GM21737 (cell line): ENCODE data around the gene TXNDC5.
A peak's percentile ranks its signal among the peaks of the same experiment; 100 is the strongest.
"Not testable (repeated sequence)": the region's sequence is repeated elsewhere in the genome, so short reads cannot be mapped to it uniquely, and the experiment has no call there.

Source experiments
- ATAC-seq: cut with Tn5 transposase; IDR thresholded peaks from one replicate; pipeline ENCODE4 v1.9.1; 2021; ENCODE audit warnings: mild to moderate bottlenecking, moderate library complexity; ENCODE audit not compliant: unreplicated experiment

TXNDC5 gene

GRCh38 chr6:7914991-7915789, 4.6 kb upstream of the TXNDC5 start:
- ATAC-seq, result no peak

- no peak for ATAC-seq
These were observed 3.7 kb upstream of the TXNDC5 start for GRCh38 chr6:7914311-7914710.

GRCh38 chr6:7912736-7913517, 2.3 kb upstream of the TXNDC5 start:
- no peak for ATAC-seq

DNA sequence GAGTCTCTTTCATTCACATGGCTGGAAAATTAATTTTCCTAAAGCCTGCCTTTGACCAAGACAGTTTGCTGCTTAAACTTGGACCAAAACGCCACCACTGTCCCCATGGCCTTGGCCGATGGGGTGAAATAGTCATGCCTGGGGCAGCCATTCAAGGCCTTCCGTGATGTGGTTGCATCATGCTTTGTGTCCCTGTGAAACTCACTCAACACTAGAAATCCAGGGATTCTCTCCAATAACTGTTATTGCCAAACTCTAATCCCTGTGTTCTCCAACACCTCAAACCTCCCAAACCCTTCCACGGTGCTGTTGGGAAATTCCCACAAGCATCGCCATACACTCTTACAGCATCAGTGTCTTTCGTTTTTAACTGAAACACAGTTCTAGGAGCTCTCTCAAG, 1.4 kb upstream of the TXNDC5 start:
- ATAC-seq, result no peak

DNA sequence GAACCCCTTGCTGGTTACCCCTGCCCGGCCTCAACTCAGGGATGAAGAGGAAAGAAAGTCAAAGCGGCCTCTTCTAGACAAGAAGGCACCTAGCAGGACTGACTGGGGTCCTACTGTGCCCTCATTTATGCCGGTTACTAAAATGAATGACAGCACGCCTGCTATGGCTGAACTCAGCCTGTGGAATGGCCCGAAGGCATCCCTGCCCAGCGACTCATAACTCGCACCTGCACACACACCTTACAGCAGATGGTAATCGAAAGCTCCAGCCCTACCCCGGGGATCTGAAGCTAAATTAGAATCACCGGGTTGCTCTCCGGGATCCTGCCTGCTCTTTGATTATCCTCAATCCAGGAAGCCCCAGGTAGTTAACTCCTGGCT, 747 bp upstream of the TXNDC5 start:
- ATAC-seq, result no peak

- ATAC-seq, result peak; percentile 17
These were observed 312 bp downstream of the TXNDC5 start for GRCh38 chr6:7910298-7910653.

GRCh38 chr6:7909323-7910276, 988 bp downstream of the TXNDC5 start:
- ATAC-seq, result peak; percentile 26

DNA sequence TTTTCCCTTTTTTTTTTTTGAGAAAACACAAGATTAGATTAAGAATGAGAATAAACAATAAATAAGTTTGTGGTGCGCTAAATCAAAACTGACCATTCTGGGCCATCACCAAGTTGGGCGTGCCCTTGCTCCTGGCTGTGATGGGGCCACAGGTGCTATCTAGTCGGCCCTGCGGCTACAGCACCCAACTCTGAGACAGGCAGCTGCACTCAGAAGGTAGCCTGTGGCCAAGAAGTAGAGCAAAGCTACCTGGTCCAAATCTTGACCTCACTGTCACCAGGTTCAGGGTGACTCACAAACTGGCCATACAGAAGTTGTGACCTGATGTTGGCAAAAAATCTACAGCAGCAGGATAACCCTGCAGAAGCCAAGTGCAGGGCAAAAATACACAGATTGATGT, 3.4 kb downstream of the TXNDC5 start:
- no peak for ATAC-seq

- no peak for ATAC-seq
These were observed 3.8 kb downstream of the TXNDC5 start for GRCh38 chr6:7906741-7907140.

DNA sequence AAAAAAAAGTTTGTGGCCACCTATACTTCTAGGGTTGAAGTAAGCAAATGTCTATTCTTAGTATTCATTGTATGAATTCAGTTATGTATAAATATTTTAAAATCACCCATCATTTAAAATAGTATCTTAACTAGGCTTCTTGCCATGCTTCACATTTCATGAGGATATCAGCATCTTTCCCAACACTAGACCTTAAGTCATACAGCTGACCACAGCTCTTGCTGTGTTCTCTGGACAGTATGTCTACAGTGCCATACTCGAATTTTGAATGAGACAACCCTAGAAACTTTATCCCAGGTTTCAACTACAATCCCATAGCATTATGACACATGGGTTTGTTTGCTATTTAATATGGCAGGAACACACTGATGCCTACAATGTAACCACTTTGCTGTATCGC, 5.2 kb downstream of the TXNDC5 start:
- no peak for ATAC-seq

- no peak for ATAC-seq
These were observed 5.8 kb downstream of the TXNDC5 start for GRCh38 chr6:7904654-7905319.

GRCh38 chr6:7903673-7904072, 6.9 kb downstream of the TXNDC5 start:
- no peak for ATAC-seq

DNA sequence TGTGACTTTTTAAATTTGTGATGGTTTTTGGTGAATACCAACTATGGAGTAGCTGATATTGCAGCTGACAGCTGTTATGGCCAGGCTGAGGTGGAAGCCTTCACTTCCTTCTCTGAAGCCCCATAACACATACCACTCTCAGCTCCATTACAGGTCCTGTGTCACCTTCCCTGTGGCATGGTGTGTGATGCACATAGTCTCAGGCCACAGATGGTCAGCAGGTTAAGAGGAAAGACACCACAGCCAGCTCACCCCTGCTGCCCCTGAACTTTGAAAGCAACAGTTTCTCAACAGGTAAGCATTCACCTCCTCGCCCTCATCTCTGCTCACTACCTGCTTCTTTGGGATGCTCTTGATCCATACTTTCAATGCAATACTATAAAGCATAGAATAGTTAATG, 7.7 kb downstream of the TXNDC5 start:
- ATAC-seq, result no peak

- ATAC-seq, result no peak
These were observed 8.4 kb downstream of the TXNDC5 start for GRCh38 chr6:7902221-7902620.

DNA sequence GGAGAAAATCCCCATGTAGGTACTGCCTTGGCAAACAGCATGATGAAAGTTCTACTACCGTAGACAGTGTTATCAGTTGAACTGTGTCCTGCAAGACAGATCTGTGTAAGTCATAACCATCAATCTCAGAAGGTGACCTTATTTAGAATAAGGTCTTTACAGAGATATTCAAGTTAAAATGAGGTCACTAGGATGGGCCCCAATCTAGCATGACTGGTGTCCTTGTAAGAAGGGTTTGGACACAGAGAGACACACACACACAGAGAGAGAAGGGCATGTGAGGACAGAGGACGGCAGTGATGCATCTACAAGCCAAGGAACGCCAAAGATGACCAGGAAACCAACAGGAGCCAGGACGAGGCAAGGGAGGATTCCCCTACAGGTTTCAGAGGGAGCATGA, 8.8 kb downstream of the TXNDC5 start:
- ATAC-seq, result no peak

GRCh38 chr6:7901056-7901455, 9.5 kb downstream of the TXNDC5 start:
- no peak for ATAC-seq

DNA sequence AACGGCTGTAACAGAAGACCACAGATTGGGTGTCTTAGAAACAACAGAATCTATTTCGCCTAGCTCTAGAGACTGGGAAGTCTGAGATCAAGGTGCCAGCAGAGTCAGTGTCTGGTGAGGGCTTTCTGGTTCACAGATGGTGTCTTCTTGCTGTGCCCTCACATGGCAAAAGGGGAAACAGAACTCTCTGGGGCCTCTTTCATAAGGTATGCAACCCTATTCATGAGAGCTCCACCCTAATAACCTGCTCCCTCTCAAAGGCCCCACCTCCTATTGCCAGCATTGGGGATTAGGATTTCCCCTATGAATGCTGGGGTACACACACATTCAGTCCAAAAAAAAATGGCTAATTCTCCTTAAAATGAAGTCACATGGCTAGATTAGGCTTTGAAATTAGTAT, 10.0 kb downstream of the TXNDC5 start:
- ATAC-seq, result no peak

DNA sequence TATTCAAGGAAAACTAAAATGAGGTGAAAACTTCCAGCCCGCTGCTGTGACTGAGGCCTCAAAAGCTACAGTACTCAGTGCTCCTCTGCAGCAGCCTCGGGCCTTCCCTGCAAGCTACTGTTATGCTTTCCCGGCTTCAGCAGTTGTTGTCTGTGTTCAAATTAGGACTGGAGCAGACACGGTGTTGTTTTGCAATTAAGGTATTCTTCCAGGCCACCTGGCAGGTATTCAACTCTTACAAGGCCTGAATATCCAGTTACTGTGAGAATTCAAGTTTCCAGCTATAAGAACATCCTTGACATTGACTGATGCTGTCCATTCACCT, 10.7 kb downstream of the TXNDC5 start:
- no peak for ATAC-seq

DNA sequence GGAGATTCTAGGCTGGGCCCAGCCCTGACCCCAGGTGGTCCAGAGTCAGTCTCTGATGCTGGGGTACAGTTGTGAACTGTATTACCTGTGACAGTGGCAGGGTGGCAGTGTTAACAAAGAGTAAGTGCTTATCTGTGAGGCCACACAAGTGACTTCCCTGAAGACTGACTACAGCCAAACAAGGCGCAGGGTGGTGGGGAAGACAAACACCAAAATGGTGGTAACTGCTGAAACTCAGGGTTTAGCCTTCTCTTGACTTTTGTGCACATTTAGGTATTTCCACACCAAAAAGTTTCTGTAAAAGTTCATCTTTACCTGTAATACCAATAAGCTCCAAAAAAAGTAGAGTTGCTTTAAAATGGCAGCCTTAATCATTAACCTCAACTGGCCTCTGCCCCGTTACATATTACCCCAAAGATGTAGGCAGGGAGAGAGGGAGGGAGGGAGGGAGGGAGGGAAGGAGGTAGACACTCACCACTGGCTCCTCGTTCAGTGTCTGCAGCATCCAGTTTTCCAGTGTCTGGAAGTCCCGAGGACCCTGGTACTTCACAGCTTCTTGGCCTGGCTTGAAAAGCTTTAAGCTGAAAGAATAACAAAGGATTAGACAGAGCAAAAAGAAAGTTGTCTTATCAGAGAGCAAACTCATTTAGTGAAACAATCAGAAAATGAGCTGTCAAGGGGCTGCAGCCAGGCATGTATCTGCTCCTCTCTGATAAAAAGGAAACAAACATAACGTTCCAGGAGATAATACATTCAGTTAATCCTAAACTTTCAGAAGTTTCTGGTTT, 11.3 kb downstream of the TXNDC5 start:
- peak; percentile 38 for ATAC-seq

GRCh38 chr6:7898193-7898586, 12.4 kb downstream of the TXNDC5 start:
- not testable (repeated sequence) for ATAC-seq
